NCI-H524 treated with DMSO at 0.1 percent for 48 hours (cell line): ENCODE data around the gene PLAA.
A peak's percentile ranks its signal among the peaks of the same experiment; 100 is the strongest.

Experiments used
- DNase-seq: peaks from one replicate; lab custom pipeline; 2025; lab: John Stamatoyannopoulos, UW

Gene PLAA

GRCh38 chr9:26946753-26947727, at the start of gene PLAA:
Gene PLAA (minus strand): TSS chr9:26947242. CDS start chr9:26947045, 197 bp downstream.
- peak; percentile 31 for DNase-seq

DNA sequence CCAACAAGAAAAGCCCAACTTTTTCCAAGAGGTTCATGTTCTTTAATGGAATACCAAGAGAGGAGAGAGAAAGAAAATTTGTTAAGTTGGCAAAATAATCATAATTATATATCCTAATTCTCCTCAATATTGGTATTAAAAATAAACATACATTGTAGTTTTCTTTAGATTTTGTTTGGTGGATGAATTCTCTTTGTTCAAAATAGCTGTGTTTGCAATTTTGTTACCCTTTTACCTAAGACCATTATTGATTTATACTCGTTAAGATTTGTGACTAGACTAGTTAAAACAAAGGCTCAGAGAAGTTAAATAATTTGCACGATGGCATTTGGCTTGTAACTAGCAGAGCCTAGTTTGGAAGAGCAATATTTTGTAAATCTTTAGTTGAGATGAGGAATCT, 48.8 kb upstream of the PLAA start:
- no peak for DNase-seq

DNA sequence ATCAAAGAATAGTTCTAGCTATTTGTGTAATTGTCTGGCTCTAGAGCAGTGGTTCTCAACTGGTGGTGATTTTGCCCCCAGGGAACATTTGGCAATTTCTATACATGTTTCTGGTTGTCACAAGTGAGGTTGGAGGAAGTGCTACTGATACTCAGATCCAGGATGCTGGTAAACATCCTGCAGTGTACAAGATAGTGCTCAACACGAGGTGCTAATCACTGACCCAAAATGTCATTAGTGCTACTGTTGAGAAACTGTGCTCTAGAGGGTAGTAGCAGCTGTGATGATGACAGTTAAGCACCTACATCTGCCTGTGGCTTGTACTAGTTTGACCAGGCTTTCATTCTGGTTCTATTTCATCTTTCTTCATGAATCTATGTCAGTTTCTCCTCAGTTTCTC, 36.3 kb upstream of the PLAA start:
- no peak for DNase-seq

- no peak for DNase-seq
These were observed 29.0 kb upstream of the PLAA start for GRCh38 chr9:26975728-26976707.

GRCh38 chr9:26974927-26975326, 27.9 kb upstream of the PLAA start:
- DNase-seq = no peak

- no peak for DNase-seq
These were observed 26.9 kb upstream of the PLAA start for GRCh38 chr9:26973989-26974388.

DNA sequence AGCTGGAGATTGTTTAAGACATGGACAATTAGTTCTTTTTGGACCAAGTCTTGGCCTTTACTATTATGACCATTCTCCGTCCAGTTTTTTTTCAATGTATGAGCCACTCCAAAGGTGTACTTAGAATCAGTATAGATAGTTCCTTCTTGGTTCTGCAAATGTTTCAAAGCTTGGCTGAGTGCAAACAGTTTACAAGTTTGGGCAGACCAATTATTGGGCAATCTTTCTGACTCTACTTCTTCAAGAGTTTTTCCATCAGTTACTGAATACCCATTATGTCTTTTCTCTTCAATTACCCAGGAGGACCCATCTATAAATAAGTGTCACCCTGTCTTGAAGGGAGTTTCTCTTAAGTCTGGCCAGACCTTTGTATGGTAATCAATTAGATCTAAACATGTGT, 24.7 kb upstream of the PLAA start:
- DNase-seq = no peak

- no peak for DNase-seq
These were observed 9.8 kb upstream of the PLAA start for GRCh38 chr9:26956860-26957233.

GRCh38 chr9:26955921-26956859, 9.1 kb upstream of the PLAA start, which contains the start of gene IFT74:
Gene IFT74 (plus strand): TSS chr9:26956412. CDS start chr9:26961968, 5,556 bp downstream.
- peak; percentile 85 for DNase-seq

DNA sequence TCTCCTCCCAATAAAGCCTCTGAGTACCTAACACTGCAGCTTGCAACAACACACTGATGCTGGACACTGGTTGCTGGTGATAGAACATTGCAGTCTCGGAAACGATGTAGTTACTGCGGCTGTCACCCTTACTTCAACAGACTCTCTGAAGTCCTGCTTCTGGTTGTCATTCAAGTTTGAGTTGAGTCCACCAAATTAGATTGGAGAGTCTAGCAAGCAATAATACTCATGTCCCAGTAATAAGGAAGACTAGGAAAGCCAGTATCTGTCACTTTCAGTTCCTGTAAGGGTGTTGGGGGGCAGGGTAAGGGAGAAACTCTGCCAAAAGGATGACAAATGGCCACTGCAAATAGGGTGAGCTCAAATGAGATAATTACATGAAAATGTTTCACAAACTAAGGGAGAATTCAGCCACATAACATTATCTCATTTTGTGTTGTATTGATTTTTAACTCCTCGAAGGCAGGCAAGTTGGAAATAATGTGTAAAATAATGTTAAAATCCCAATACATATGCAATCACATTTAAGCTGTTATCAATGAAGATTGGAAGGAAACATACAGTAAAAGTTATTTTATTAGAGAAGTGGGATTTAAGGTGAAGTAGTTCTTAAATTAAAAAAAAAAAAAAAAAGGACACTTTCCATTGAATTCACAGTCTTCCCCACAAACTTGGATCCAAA, 8.3 kb upstream of the PLAA start:
- DNase-seq = no peak

DNA sequence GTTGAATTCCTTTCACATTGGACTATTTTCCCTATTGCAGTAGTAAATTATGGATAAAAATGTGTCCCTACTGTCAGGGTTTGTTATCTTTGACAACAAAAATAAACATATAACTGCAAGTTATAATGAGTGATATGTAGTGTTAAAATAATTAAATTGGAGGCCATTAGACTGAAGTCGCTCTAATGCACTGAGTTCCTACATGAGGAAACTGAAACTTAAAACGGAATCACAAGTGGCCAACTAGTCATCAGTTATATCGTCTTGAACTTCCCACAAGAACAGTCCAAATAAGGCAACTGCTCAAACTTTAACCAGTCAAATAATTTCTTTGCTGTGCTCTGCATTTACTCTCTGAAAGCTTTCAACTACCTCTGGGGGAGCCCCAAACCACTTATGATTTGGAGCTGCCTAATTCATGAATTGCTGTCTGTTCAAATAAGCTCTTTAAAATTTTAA, 7.0 kb upstream of the PLAA start:
- no peak for DNase-seq

DNA sequence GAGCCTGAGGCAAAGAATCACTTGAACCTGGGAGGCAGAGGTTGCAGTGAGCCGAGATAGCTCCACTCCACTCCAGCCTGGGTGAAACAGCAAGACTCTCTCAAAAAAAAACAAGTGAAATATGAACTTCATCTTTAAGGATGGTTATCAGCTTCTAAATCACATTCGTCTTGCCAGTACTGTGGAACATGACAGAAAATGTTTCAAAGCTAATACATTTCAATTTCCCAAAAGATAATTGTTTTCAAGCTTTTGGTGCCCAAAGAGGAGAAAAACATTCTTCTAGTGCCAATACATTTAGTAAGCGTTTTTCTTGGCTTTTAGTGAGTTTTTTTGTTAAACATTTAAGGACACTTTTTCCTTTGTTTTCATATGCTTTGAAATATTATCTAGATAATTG, 4.8 kb upstream of the PLAA start:
- no peak for DNase-seq

- DNase-seq = no peak
These were observed 3.5 kb upstream of the PLAA start for GRCh38 chr9:26950521-26950920.

DNA sequence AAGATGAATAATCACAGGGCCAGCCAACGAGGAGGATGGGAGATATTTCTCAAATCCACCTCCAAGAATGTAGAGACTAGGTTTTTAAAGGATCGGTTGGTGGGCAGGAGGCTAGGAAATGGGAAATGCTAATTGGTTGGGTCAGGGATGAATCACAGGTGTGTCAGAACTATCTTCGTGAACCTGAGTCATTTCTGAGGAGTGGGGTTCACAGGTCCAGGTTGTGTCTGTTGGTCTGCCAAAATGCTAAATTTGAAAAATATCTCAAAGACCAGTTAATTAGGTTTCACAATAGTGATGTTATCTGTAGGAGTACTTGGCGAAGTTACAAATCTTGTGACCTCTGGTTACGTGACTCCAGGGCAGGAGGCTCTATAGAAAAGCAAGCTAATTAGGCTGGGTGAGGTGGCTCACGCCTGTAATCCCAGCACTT, 2.6 kb upstream of the PLAA start:
- DNase-seq = no peak

- DNase-seq = no peak
These were observed 694 bp upstream of the PLAA start for GRCh38 chr9:26947736-26948135.

- DNase-seq = no peak
These were observed 1.5 kb downstream of the PLAA start for GRCh38 chr9:26945591-26945990.

DNA sequence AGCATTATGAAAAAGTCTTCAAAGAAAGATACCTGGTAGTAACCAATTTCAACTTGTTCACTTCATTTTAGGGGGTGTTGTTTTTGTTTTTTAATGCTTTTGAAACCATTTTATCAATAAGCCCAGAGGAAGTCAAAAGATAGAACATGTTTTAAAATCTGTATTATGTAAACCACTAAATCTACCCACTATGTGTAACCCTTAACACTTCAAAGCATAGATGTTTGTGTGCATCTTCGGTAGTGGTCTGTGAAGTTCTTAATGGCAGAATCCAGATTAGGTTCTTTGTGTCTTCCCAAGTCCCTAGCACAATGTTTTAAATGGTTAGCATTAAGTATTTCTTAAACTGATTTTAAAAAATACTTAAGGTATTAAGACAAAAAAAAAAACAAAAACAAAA, 6.3 kb downstream of the PLAA start:
- DNase-seq = no peak

GRCh38 chr9:26939955-26940711, 6.9 kb downstream of the PLAA start:
- DNase-seq = no peak

DNA sequence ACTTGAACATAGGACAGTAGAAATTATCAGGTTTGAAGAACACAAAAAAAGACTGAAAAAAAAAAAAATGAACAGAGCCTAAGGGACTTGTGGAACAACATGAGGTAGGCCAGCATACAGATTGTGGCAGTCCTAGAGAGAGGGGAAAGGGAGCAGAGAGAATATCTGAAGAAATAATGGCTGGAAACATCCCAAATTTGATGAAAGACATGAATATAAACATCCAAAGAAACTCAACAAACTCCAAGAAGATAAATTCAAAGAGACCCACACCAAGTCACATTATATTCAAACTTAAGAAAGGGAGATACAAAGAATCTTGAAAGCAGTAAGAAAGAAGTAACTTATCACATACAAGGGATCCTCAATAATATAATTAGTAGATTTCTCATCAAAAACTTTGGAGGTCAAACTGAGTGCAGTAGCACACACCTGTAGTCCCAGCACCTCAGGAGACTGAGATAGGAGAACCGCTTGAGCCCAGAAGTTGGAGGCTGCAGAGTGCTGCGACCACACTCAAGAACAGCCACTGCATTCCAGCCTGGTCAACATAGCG, 9.1 kb downstream of the PLAA start:
- no peak for DNase-seq

DNA sequence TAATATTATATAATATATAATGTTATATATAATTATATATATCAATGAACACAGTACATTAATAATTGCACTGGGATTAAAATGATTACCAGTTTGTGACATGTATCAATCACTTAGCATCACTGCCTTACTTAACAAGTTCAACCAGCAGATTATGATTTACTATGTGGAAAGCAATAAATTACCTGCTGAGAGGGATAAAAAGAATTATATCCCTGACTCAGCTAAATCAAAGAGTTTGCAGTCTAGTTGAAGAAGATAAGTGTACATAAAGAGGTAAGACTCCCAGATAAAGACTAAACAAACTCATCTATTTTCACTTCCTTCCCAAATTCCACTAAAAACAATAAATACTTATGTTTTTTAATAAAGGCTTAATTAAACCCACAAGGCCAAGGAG, 11.2 kb downstream of the PLAA start:
- no peak for DNase-seq
